Urinary bladder (tissue), 4 donors: ENCODE results near the gene MAGEB1. TPM values are rescaled to one million over a fixed set of nuclear protein-coding genes. Genes with fewer than 3 reads are reported as not detected.

Source experiments
- DNase-seq: peaks from one replicate; pipeline ENCODE4 v3.0.0-alpha.2; 2015; ENCODE audit errors: extremely low spot score
- H3K27ac ChIP-seq: one replicate; pipeline ENCODE4 v1.5.1; 2013; ENCODE audit warnings: low read depth, mild to moderate bottlenecking, moderate library complexity
- H3K36me3 ChIP-seq: one replicate; pipeline ENCODE4 v1.6.1; 2013; ENCODE audit warnings: mild to moderate bottlenecking, moderate library complexity; ENCODE audit not compliant: insufficient read depth
- H3K4me1 ChIP-seq: one replicate; pipeline ENCODE4 v1.6.1; 2013; ENCODE audit warnings: mild to moderate bottlenecking, moderate library complexity; ENCODE audit not compliant: insufficient read depth
- H3K4me3 ChIP-seq: one replicate; pipeline ENCODE4 v1.5.1; 2013; ENCODE audit warnings: low read depth, low read length
- WGBS: extraction: QIAGEN DNeasy Blood & Tissue Kit; methylation state at CpG from one replicate; pipeline ENCODE4 v1.1.7; 2013; 5-methylcytosine and 5-hydroxymethylcytosine counted together
- polyA plus RNA-seq: library from polyadenylated mRNA; stranded (reverse); fragments of 200-250 nt; gene quantifications from one replicate; pipeline ENCODE4 v1.2.3, GENCODE V29; 2013
- total RNA-seq: library from RNA; depleted of rRNA; stranded (reverse); fragments of >200 nt; gene quantifications from one replicate; pipeline ENCODE4 v1.2.3, GENCODE V29; 2014
- donor health status: healthy with polysubstance abuse.
- donor health status: healthy.

MAGEB1 gene
- total RNA-seq (not detected), polyA plus RNA-seq (not detected)

- Histone ChIP-seq H3K36me3 (no peaks in the 10 kb centered on the region), H3K4me1 (no peaks in the 10 kb centered on the region), H3K27ac (no peak within 1 kb of the TSS), H3K4me3 (no peak within 1 kb of the TSS)
- DNase-seq: no peak
- WGBS: 92% methylated on average over 38 of the region's 38 CpGs
Measured at GRCh38 chrX:30246769-30247489, at the start of gene MAGEB1. TSS of gene MAGEB1 (plus strand) at chrX:30247146. CDS start at chrX:30250494, 3,348 bp downstream.

GRCh38 chrX:30212172-30212571 lies 34.8 kb upstream of the MAGEB1 start:
- no peak for DNase-seq
- Histone ChIP-seq H3K4me1 (no peaks in the 10 kb centered on the region), H3K4me3 (no peak overlapping the region), H3K27ac (no peak overlapping the region), H3K36me3 (no peaks in the 10 kb centered on the region)
- WGBS: 80% methylated on average over 2 of the region's 2 CpGs

- no peak within 1 kb of the TSS for H3K27ac ChIP-seq
- 94% methylated on average over 29 of the region's 29 CpGs for WGBS
- no peaks in the 10 kb centered on the region for H3K4me1 ChIP-seq
- H3K4me3 ChIP-seq: no peak within 1 kb of the TSS
- DNase-seq: no peak
- no peaks in the 10 kb centered on the region for H3K36me3 ChIP-seq
Measured at GRCh38 chrX:30215357-30215843, 31.5 kb upstream of the MAGEB1 start, which contains the start of gene MAGEB2. TSS of gene MAGEB2 (plus strand) at chrX:30215563. CDS start at chrX:30218581, 3,018 bp downstream.

- no peak for DNase-seq
- no peak overlapping the region for H3K27ac ChIP-seq
- no peak overlapping the region for H3K4me3 ChIP-seq
- no peaks in the 10 kb centered on the region for H3K4me1 ChIP-seq
- 77% methylated on average over 1 of the region's 1 CpG for WGBS
- H3K36me3 ChIP-seq: no peaks in the 10 kb centered on the region
Measured at GRCh38 chrX:30217465-30217864, 29.5 kb upstream of the MAGEB1 start.

- DNase-seq: no peak
- no peaks in the 10 kb centered on the region for H3K4me1 ChIP-seq
- no peak overlapping the region for H3K4me3 ChIP-seq
- no peaks in the 10 kb centered on the region for H3K36me3 ChIP-seq
- WGBS: 91% methylated on average over 4 of the region's 4 CpGs
- H3K27ac ChIP-seq: no peak overlapping the region
Measured at GRCh38 chrX:30219372-30219771, 27.6 kb upstream of the MAGEB1 start.

- 80% methylated on average over 5 of the region's 5 CpGs for WGBS
- Histone ChIP-seq H3K4me1 (no peaks in the 10 kb centered on the region), H3K27ac (no peak overlapping the region), H3K36me3 (no peaks in the 10 kb centered on the region), H3K4me3 (no peak overlapping the region)
- no peak for DNase-seq
Measured at GRCh38 chrX:30220661-30221060, 26.3 kb upstream of the MAGEB1 start.

- 25% methylated on average over 2 of the region's 2 CpGs for WGBS
- H3K27ac ChIP-seq: no peak overlapping the region
- H3K36me3 ChIP-seq: no peaks in the 10 kb centered on the region
- DNase-seq: no peak
- no peak overlapping the region for H3K4me3 ChIP-seq
- H3K4me1 ChIP-seq: no peaks in the 10 kb centered on the region
Measured at GRCh38 chrX:30224536-30224935, 22.4 kb upstream of the MAGEB1 start.

- no peak overlapping the region for H3K4me3 ChIP-seq
- H3K27ac ChIP-seq: no peak overlapping the region
- no peaks in the 10 kb centered on the region for H3K36me3 ChIP-seq
- WGBS: 53% methylated on average over 1 of the region's 1 CpG
- H3K4me1 ChIP-seq: no peaks in the 10 kb centered on the region
- no peak for DNase-seq
Measured at GRCh38 chrX:30228526-30228925, 18.4 kb upstream of the MAGEB1 start.

- no peak for DNase-seq
- Histone ChIP-seq H3K27ac (no peak within 1 kb of the TSS), H3K4me1 (no peaks in the 10 kb centered on the region), H3K4me3 (no peak within 1 kb of the TSS), H3K36me3 (no peaks in the 10 kb centered on the region)
- 76% methylated on average over 4 of the region's 4 CpGs for WGBS
Measured at GRCh38 chrX:30230395-30230794, 16.6 kb upstream of the MAGEB1 start, which contains the start of gene MAGEB3. TSS of gene MAGEB3 (plus strand) at chrX:30230657. CDS start at chrX:30235925, 5,268 bp downstream.

GRCh38 chrX:30241724-30242415 lies 5.1 kb upstream of the MAGEB1 start, which contains the start of gene MAGEB4:
TSS of gene MAGEB4 (plus strand) at chrX:30242000. CDS start at chrX:30242136, 136 bp downstream.
- 93% methylated on average over 10 of the region's 10 CpGs for WGBS
- Histone ChIP-seq H3K36me3 (no peaks in the 10 kb centered on the region), H3K4me3 (no peak within 1 kb of the TSS), H3K4me1 (no peaks in the 10 kb centered on the region), H3K27ac (no peak within 1 kb of the TSS)
- DNase-seq: no peak

- Histone ChIP-seq H3K4me1 (no peaks in the 10 kb centered on the region), H3K27ac (no peak overlapping the region), H3K36me3 (no peaks in the 10 kb centered on the region), H3K4me3 (no peak overlapping the region)
- DNase-seq: no peak
- 89% methylated on average over 4 of the region's 4 CpGs for WGBS
Measured at GRCh38 chrX:30248854-30249253, 1.9 kb downstream of the MAGEB1 start.

GRCh38 chrX:30253257-30253656 lies 6.3 kb downstream of the MAGEB1 start:
- WGBS: 100% methylated on average over 1 of the region's 1 CpG
- Histone ChIP-seq H3K4me1 (no peaks in the 10 kb centered on the region), H3K36me3 (no peaks in the 10 kb centered on the region), H3K4me3 (no peak overlapping the region), H3K27ac (no peak overlapping the region)
- no peak for DNase-seq

- no peak overlapping the region for H3K27ac ChIP-seq
- H3K4me1 ChIP-seq: no peaks in the 10 kb centered on the region
- no peak for DNase-seq
- 66% methylated on average over 2 of the region's 2 CpGs for WGBS
- H3K4me3 ChIP-seq: no peak overlapping the region
- no peaks in the 10 kb centered on the region for H3K36me3 ChIP-seq
Measured at GRCh38 chrX:30259927-30260326, 13.0 kb downstream of the MAGEB1 start.

- no peak for DNase-seq
- H3K4me1 ChIP-seq: no peaks in the 10 kb centered on the region
- no peak overlapping the region for H3K27ac ChIP-seq
Measured at GRCh38 chrX:30261012-30261411, 14.1 kb downstream of the MAGEB1 start.

More at GRCh38 chrX:30261012-30261411, 14.1 kb downstream of the MAGEB1 start:
- no peaks in the 10 kb centered on the region for H3K36me3 ChIP-seq
- no peak overlapping the region for H3K4me3 ChIP-seq
